ENCODE measurements around the gene MDH2.
"Not testable (repeated sequence)": the region's sequence is repeated elsewhere in the genome, so short reads cannot be mapped to it uniquely, and the experiment has no call there.

MDH2 gene

DNA sequence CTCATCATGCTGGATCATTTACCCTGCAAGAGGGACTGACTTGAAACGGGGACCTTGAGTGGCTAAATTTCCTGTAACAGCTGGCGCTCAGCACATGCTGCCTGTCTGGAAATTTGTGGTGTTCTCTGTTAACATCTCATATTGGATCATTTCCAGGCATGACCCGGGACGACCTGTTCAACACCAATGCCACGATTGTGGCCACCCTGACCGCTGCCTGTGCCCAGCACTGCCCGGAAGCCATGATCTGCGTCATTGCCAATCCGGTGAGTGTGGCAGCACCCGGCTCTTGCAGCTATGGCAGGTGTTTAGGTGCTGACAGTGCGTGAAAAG lies 9.9 kb downstream of the MDH2 start:
- DNase-seq (ENCODE audit: insufficient read length, low spot score) (no peak), FAIRE-seq (no peak)
- TF ChIP-seq, protein P1, sequence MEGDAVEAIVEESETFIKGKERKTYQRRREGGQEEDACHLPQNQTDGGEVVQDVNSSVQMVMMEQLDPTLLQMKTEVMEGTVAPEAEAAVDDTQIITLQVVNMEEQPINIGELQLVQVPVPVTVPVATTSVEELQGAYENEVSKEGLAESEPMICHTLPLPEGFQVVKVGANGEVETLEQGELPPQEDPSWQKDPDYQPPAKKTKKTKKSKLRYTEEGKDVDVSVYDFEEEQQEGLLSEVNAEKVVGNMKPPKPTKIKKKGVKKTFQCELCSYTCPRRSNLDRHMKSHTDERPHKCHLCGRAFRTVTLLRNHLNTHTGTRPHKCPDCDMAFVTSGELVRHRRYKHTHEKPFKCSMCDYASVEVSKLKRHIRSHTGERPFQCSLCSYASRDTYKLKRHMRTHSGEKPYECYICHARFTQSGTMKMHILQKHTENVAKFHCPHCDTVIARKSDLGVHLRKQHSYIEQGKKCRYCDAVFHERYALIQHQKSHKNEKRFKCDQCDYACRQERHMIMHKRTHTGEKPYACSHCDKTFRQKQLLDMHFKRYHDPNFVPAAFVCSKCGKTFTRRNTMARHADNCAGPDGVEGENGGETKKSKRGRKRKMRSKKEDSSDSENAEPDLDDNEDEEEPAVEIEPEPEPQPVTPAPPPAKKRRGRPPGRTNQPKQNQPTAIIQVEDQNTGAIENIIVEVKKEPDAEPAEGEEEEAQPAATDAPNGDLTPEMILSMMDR (IDR thresholded peaks at IDR 0.05; ENCODE audit: insufficient read depth, missing control alignments): no peak

DNA sequence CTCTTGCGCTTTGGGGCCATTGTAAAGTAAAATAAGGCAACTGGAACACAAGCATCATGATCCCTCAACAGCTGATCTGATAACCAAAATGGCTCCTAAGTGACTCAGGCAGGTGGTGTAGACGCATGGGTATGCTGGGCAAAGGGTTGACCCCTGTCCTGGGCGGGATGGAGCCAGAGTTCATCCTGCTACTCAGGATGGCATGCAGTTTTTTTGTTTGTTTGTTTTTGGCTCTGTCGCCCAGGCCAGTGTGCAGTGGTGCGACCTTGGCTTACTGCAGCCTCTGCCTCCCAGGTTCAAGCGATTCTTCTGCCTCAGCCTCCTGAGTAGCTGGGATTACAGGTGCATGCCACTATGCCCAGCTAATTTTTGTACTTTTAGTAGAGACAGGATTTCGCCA lies 10.8 kb downstream of the MDH2 start:
- not testable (repeated sequence) for FAIRE-seq; DNase-seq (ENCODE audit: insufficient read length, low spot score)

DNA sequence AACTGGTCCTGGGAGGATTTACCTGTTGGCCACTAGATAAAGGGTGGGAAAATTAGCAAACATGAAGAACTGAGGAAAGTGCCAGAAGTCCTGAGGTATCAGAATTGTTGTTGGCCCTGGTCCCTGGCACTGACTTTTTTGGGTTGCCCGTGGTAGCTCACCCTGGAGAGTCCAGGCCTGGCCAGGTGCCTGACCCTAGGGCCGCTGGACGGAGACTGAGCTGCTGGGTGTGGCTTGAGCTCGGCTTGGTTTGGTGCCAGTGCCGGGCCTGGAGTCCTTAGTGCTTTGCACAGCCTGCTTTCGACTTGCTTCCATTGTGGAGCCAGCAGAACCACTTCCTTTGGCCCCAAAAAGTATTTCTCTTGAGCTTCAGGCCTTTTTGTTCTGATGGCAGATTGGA lies 12.9 kb downstream of the MDH2 start:
- FAIRE-seq: no peak
- TF ChIP-seq, protein P1 (IDR thresholded peaks at IDR 0.05; ENCODE audit: insufficient read depth, missing control alignments): no peak

DNA sequence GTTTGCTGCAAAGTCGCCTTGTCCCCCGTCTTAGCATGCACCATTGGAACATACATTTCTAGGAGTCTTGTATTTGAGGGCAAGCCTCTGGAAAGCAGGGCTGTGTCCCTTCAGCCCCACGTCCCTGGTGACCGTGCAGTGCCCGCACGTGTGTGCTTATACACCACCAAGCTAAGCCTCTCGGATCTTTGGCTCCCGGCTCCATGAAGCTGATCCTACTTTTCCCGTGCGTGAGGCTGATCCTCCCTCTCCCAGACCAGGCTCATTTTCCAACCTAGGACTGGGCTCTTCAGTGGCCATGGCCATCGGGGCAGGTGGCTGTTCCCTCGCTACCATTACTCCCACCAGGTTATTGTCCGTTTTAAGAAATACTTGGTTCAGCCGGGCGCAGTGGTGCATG lies 14.3 kb downstream of the MDH2 start:
- FAIRE-seq (no peak), DNase-seq (ENCODE audit: insufficient read length, low spot score) (no peak)
- TF ChIP-seq, protein P1 (IDR thresholded peaks at IDR 0.05; ENCODE audit: insufficient read depth, missing control alignments): no peak

More for the DNA sequence above, 12.9 kb downstream of the MDH2 start:
- DNase-seq (ENCODE audit: insufficient read length, low spot score): no peak

DNA sequence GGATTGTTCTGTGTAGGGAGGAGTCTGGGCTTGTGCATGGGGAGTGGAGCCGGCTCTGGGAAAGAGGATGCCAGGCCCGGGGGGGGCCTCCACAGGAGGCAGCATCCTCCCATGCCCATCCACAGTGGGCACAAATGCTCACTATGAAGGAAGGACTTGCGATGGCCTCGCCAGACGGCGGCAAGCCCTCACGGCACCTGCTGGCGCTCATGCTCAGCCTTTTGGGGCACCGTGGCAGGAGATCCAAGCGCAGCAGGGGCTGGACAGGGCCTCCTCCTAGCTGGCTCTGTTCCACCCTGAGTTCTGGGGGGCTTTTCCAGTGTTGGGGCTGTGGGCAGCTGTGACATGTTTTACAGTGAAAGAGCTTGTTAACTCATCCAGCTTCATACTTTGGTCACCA lies 15.2 kb downstream of the MDH2 start:
- DNase-seq (ENCODE audit: insufficient read length, low spot score) (no peak), FAIRE-seq (no peak)
- TF ChIP-seq, protein P1 (IDR thresholded peaks at IDR 0.05; ENCODE audit: insufficient read depth, missing control alignments): no peak

DNA sequence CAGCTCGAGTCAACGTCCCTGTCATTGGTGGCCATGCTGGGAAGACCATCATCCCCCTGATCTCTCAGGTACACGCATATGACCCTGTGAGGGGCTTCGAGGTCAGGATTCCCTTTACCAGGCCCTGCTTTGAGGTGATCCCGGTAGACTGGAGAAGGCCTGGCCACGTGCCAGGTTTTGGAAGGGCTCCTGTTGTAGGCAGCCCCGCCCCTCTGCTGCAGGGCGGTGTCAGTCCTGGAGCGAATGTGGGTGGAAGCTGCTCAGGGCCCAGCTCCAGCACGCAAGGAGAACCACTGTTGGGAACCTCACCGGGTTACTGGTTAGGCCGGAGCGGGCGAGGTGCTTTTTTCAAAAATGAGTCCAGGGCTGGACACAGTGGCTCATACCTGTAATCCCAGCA lies 15.6 kb downstream of the MDH2 start:
- FAIRE-seq (no peak), DNase-seq (ENCODE audit: insufficient read length, low spot score) (no peak)
- TF ChIP-seq, protein P1 (IDR thresholded peaks at IDR 0.05; ENCODE audit: insufficient read depth, missing control alignments): no peak

DNA sequence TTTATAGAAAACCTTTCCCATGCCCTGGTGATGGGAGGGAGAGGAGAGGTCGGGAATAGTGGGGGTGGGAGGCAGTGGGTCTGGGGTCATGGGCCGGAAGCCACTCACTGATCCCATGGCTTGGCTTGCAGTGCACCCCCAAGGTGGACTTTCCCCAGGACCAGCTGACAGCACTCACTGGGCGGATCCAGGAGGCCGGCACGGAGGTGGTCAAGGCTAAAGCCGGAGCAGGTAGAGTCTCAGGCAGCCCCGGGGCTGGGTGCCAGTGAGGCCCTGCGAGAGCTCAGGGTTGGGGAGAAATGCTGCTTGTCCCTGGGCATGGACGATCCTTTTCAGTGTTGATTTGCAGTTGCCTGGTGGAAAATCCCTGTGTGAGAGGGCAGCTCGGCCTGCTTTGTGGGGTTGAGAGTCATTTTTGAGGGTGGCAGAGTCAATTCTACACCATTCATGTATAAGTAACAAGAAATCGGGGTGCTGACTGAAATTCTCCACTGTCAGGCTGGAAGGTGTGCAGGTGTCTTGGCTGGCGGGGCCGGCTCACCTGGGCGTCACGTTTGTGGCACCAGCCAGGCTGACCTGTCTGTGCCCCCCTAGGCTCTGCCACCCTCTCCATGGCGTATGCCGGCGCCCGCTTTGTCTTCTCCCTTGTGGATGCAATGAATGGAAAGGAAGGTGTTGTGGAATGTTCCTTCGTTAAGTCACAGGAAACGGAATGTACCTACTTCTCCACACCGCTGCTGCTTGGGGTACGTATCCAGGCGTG lies 16.5 kb downstream of the MDH2 start:
- no peak for DNase-seq (ENCODE audit: insufficient read length, low spot score)
- TF ChIP-seq, protein P1 (IDR thresholded peaks at IDR 0.05; ENCODE audit: insufficient read depth, missing control alignments): no peak
- FAIRE-seq: no peak

Measured in D721Med (cell line).